Effector memory CD8-positive, alpha-beta T cell (primary cell): Measurements from ENCODE around the gene METRN.

Experiments
- ATAC-seq: fragments of 150-1000 bp; cut with Tn5 transposase; replicated peaks from 2 replicates; pipeline ENCODE4 v1.10.0; 2021; ENCODE audit warnings: mild to moderate bottlenecking, moderate library complexity
- DNase-seq, 3 experiments: peaks; one replicate each; pipeline ENCODE4 v3.0.0; 2021
- H3K27ac Mint-ChIP-seq, 2 donors: one replicate each; pipeline ENCODE4 v1.8.0; 2022; ENCODE audit warnings: mild to moderate bottlenecking in 2 of 2, mixed read lengths in 2 of 2, moderate library complexity in 2 of 2
- H3K27me3 Mint-ChIP-seq, 2 donors: one replicate each; pipeline ENCODE4 v1.8.0; 2022; ENCODE audit warnings: mixed read lengths in 2 of 2
- H3K36me3 Mint-ChIP-seq: one replicate; pipeline ENCODE4 v1.8.0; 2022; ENCODE audit warnings: mild to moderate bottlenecking, moderate library complexity, mixed read lengths; ENCODE audit not compliant: insufficient read depth
- H3K4me1 Mint-ChIP-seq, 2 donors: one replicate each; pipeline ENCODE4 v1.8.0; 2022; ENCODE audit warnings: low read depth in 2 of 2, mixed read lengths in 2 of 2
- H3K4me3 Mint-ChIP-seq, 2 donors: one replicate each; pipeline ENCODE4 v1.8.0; 2022; ENCODE audit warnings: mild to moderate bottlenecking in 2 of 2, mixed read lengths in 2 of 2, moderate library complexity in 2 of 2
- H3K9me3 Mint-ChIP-seq, 2 donors: one replicate each; pipeline ENCODE4 v1.8.0; 2022; ENCODE audit warnings: mixed read lengths in 2 of 2

METRN gene

DNA sequence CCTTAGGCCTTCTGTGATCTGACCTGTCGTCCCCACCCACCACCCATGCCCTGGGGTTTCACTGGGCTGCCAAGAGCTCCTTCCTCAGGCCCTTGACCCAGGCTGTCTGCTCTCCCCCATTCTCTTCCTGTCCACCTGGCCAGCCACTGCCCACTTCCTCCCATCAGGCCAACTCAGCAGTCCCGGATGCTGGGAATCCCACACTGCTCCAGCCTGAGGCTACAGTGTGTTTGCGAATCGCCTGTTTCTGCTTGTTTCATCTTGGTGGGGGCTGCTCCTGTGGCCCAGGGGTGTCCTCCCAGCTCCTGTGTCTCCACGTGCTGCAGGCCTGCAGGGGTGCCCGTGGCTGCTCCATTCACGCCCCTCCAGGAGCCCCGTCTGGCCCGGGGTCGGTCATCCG lies 839 bp upstream of the METRN start:
- H3K27me3 Mint-ChIP-seq: peaks cover 7 to 32% of the 10 kb centered on the region in 2 donors
- peak overlapping the region in 1 of 2 donors; percentile 3 for H3K4me3 Mint-ChIP-seq

DNA sequence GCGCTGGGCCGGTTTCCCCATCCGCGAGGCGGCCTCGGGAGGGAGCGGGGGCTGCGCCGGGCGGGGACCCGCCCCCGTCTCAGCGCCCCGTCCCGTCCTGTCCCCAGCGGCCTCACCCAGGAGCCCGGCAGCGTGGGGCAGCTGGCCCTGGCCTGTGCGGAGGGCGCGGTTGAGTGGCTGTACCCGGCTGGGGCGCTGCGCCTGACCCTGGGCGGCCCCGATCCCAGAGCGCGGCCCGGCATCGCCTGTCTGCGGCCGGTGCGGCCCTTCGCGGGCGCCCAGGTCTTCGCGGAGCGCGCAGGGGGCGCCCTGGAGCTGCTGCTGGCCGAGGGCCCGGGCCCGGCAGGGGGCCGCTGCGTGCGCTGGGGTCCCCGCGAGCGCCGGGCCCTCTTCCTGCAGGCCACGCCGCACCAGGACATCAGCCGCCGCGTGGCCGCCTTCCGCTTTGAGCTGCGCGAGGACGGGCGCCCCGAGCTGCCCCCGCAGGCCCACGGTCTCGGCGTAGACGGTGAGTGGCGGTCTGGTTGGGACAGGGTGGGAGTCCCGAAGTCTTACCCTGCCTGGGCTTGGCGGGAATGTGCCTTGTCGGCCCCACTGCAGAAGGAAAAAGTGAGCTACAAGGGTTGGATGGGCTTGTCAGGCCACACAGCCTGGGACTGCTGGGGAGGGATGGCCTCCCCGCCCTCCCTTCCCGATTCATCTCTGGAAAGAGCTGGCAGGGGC lies 720 bp downstream of the METRN start:
- Mint-ChIP-seq H3K9me3 (no peaks in the 10 kb centered on the region), H3K27me3 (peaks cover 0 to 16% of the 10 kb centered on the region in 2 donors), H3K4me3 (peak overlapping the region; percentile 56 to 65), H3K36me3 (peaks cover 9% of the 10 kb centered on the region), H3K4me1 (peaks cover 15 to 16% of the 10 kb centered on the region in 2 donors), H3K27ac (no peak overlapping the region)
- ATAC-seq (peak; percentile 14), DNase-seq (no peak)

More for the DNA sequence above, 839 bp upstream of the METRN start:
- no peaks in the 10 kb centered on the region for H3K9me3 Mint-ChIP-seq
- peaks cover 2% of the 10 kb centered on the region for H3K36me3 Mint-ChIP-seq
- peaks cover 6 to 8% of the 10 kb centered on the region in 2 donors for H3K4me1 Mint-ChIP-seq
- ATAC-seq (no peak), DNase-seq (no peak)
- H3K27ac Mint-ChIP-seq: no peak overlapping the region

DNA sequence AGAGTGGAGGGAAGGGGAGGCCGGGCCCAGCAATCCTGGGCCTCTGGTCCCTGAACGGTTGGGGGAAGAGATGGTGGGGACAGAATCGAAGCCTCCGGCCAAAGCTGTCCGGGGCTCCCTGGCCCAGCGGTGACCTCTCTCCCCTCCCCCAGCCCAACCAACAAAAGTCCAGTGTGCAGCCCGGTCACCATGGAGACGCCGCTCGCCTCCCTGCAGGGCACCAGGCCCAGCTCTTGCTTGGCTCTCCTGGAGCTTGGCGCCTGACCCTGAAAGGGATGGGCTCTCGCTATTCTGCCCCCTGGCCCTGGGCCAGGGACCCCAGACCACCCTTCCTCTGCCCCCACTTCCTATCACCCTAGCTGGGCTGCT lies 1.3 kb downstream of the METRN start:
- Mint-ChIP-seq H3K27ac (no peak overlapping the region), H3K36me3 (peaks cover 10% of the 10 kb centered on the region), H3K4me3 (peak overlapping the region; percentile 56 to 65)

DNA sequence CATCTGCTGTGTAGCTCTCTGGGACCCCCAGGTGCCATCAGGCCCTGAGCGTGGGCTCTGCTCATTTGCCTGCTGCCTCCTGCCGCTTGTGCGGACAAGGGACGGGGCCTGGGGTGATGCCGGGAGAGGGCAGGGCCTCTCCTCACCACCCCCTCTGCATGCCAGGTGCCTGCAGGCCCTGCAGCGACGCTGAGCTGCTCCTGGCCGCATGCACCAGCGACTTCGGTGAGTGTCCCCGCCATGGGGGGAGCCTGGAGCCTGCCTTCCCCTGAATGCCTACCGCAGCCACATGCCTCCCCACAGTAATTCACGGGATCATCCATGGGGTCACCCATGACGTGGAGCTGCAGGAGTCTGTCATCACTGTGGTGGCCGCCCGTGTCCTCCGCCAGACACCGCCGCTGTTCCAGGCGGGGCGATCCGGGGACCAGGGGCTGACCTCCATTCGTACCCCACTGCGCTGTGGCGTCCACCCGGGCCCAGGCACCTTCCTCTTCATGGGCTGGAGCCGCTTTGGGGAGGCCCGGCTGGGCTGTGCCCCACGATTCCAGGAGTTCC lies 1.9 kb downstream of the METRN start:
- H3K4me1 Mint-ChIP-seq: peaks cover 15 to 17% of the 10 kb centered on the region in 2 donors
- no peaks in the 10 kb centered on the region for H3K9me3 Mint-ChIP-seq
- peaks cover 13% of the 10 kb centered on the region for H3K36me3 Mint-ChIP-seq
- peak overlapping the region; percentile 56 to 65 for H3K4me3 Mint-ChIP-seq
- no peak for ATAC-seq
- H3K27ac Mint-ChIP-seq: no peak overlapping the region
- peaks cover 0 to 8% of the 10 kb centered on the region in 2 donors for H3K27me3 Mint-ChIP-seq
- DNase-seq: no peak

More for the DNA sequence above, 1.3 kb downstream of the METRN start:
- Mint-ChIP-seq H3K9me3 (no peaks in the 10 kb centered on the region), H3K27me3 (peaks cover 0 to 11% of the 10 kb centered on the region in 2 donors), H3K4me1 (peaks cover 15 to 16% of the 10 kb centered on the region in 2 donors)
- ATAC-seq (no peak), DNase-seq (no peak)

DNA sequence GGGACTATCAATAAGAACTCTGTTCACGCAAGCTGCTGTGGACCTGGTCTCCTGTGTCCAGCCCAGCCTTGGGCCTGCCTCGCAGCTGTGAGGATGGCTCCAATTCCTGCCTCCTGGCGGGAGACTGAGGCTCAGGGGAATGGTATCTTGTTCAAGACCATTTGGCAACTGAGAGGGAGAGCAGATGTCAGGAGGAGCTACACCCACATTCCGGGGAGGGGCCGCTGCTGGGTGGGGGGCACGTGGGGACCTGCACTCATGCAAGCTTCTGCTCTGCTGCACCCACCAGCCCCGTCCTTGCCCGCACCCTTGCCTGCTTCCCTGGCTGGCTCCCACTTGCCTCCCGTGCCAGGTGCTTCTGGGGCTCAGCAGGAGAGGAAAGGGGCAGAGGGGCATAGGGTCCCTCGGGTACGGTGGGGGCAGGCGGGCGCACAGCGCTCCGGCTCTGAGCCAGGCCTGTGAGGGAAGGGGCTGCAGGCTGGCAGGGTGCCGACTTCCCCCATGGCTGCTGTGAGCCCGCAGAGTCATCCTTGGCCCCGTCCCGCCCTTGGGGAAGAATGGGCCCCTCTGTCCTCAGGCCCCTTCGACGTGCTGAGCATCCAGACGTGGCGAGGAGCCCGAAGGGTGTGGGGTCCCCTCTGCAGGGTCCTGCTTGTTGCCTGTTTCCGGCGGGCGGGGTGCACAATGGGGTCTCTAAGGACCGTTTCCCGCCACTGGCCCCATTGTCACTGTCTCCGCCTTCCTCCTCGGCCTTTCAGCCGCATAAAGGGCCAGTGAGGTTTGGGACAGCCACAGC lies 2.7 kb downstream of the METRN start:
- no peak overlapping the region for H3K4me3 Mint-ChIP-seq
- no peak for DNase-seq
- peaks cover 17% of the 10 kb centered on the region for H3K36me3 Mint-ChIP-seq
- no peaks in the 10 kb centered on the region for H3K9me3 Mint-ChIP-seq
- peaks cover 0 to 8% of the 10 kb centered on the region in 2 donors for H3K27me3 Mint-ChIP-seq
- ATAC-seq: no peak
- peaks cover 17 to 19% of the 10 kb centered on the region in 2 donors for H3K4me1 Mint-ChIP-seq
- no peak overlapping the region for H3K27ac Mint-ChIP-seq

DNA sequence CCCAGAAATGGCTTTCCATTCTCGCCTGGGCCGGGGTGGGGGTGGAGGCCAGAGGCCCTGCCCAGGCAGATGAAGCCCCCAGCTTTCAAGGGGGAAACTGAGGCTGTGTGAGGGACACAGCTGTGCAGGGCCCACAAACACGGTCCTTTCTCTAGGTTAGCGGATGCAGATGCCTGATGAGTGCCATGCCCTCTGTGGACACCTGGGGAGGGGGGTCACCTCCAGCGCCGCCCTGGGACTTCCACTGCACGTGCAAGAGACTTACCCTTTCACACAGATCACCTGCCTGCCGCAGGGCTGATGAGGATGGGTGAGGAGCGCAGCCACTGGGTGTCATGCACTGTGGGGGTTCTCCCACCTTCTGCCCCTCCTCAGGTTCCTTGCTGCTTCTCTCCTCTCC lies 3.5 kb downstream of the METRN start:
- ATAC-seq (no peak), DNase-seq (no peak)
- Mint-ChIP-seq H3K27ac (no peak overlapping the region), H3K4me3 (no peak overlapping the region), H3K4me1 (peaks cover 18 to 19% of the 10 kb centered on the region in 2 donors), H3K9me3 (no peaks in the 10 kb centered on the region), H3K27me3 (peaks cover 0 to 8% of the 10 kb centered on the region in 2 donors), H3K36me3 (peaks cover 17% of the 10 kb centered on the region)

DNA sequence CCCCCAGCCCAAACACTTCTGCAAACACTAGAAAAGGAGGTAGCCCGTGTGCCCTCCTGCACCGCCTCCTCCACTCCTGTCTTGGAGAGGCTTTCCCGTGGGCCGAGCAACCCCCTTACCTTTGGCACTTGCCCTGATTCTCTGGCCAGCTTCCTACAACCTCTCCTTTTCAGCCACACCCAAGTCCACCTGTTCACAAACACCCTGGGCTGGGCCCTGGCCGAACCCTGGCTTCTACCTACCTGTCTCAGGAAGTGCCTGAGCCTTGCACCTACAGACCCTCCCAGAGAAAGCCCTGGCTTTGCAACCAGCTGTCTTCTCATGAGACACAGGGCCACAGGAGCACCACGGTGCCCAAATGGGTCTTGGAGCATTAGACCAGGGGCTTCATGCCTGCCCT lies 4.0 kb downstream of the METRN start:
- ATAC-seq (no peak), DNase-seq (no peak)
- H3K36me3 Mint-ChIP-seq: peaks cover 15% of the 10 kb centered on the region
- no peaks in the 10 kb centered on the region for H3K9me3 Mint-ChIP-seq
- H3K27me3 Mint-ChIP-seq: peaks cover 0 to 8% of the 10 kb centered on the region in 2 donors
- H3K4me1 Mint-ChIP-seq: peaks cover 18 to 19% of the 10 kb centered on the region in 2 donors
- peak overlapping the region in 1 of 2 donors; percentile 68 for H3K27ac Mint-ChIP-seq
- peak overlapping the region; percentile 84 to 85 for H3K4me3 Mint-ChIP-seq

DNA sequence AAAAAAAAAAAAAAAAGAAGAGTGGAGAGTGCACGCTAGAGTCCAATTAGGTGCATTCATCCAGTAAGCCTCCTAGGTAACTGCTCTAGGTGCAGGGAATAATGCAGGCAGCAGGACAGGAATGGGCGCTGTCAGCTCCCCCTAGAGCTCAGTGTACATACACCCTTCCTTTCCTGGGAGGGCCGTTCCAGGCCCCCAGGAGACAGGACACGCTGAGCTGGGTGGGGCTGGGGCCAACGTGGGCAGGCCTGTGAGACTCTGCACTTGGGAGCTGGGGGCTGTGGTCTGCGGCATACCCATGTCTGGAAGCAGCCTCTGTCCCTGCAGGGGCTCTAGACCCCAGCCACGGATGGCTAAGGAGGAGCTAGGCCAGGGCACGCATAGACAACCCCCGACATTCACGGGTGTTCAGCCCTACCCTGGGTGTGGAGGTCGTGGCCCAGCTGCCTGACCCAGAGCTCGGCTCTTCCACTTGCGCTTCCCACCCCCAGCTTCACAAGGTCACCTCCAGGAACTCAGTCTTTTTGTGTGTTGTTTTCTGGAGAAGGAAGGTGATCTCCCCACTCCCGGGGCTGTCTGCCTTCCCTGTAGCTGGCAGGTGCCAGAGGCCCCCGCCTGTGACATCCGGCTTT lies 5.0 kb downstream of the METRN start:
- Mint-ChIP-seq H3K36me3 (peaks cover 18% of the 10 kb centered on the region), H3K9me3 (no peaks in the 10 kb centered on the region), H3K27me3 (peaks cover 0 to 8% of the 10 kb centered on the region in 2 donors), H3K27ac (peak overlapping the region; percentile 69 to 71), H3K4me3 (peak overlapping the region; percentile 84 to 85), H3K4me1 (peaks cover 18 to 19% of the 10 kb centered on the region in 2 donors)
- ATAC-seq: no peak
- DNase-seq: no peak

DNA sequence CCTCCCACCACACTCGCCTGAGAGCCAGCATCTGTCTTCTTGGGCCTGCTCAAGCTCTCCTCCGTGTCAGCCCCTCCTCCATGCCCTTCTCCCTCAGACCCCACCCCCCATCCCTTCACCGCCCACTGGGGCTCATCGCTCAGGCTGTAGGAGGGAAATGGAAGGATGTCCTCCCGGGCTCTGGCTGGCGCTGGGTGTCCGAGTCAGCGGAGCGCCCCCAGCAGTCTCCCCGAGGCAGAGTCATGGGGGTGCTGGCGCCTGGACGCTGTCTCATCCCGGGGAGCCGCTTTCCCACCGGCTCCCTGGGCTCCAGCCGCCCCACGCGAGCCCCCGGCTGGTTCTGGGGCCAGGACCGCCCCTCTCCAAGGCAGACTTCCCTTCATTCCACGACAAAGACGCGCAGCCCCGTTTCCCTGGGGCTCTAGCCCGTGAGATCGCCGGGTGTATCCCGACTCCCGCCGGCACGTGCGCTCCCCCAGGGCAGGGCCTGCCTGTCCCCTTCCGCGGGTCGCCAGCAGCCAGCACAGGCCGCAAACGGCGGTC lies 5.6 kb downstream of the METRN start:
- H3K27me3 Mint-ChIP-seq: peaks cover 0 to 8% of the 10 kb centered on the region in 2 donors
- ATAC-seq: peak; percentile 5
- peaks cover 19 to 22% of the 10 kb centered on the region in 2 donors for H3K4me1 Mint-ChIP-seq
- peak overlapping the region; percentile 69 to 71 for H3K27ac Mint-ChIP-seq
- H3K4me3 Mint-ChIP-seq: peak overlapping the region; percentile 84 to 85
- peaks cover 18% of the 10 kb centered on the region for H3K36me3 Mint-ChIP-seq
- DNase-seq: no peak
- H3K9me3 Mint-ChIP-seq: no peaks in the 10 kb centered on the region

DNA sequence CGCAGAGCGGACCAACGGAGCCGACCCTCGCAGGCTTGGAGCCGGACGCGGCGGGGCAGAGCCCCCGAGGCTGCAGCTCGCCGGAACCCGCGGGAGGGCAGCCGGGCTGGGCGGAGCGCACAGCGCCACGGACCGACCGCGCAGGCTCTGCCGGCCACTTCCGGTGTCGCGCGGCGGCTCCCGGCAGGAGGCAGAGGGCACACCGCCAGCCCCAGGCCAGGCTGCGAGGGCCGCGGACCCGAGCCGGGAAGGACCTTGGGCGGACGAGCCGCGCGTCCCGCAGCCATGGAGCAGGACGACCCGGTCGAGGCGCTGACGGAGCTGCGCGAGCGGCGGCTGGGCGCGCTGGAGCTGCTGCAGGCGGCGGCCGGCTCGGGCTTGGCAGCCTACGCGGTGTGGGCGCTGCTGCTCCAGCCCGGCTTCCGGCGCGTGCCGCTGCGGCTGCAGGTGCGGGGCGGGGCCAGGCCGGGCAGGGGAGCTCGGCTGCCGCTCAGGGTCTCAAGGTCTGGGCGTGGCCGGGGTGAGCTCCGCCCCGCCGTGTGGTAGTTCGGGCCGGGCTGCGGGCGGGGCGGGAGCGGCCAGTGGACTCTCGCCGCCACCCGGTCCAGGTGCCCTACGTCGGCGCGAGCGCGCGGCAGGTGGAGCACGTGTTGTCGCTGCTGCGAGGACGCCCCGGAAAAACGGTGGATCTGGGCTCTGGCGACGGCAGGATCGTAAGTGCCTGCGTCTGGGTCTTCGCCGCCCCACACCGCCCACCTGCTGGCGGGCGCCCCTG lies 6.3 kb downstream of the METRN start, which contains the start of gene ANTKMT:
TSS of gene ANTKMT (plus strand) at position 157 of the 775 bp plus-strand sequence. CDS start at position 286, 129 bp downstream.
- peak within 1 kb of the TSS; percentile 84 to 85 for H3K4me3 Mint-ChIP-seq
- H3K4me1 Mint-ChIP-seq: peaks cover 19 to 22% of the 10 kb centered on the region in 2 donors
- no peaks in the 10 kb centered on the region for H3K9me3 Mint-ChIP-seq
- peaks cover 0 to 5% of the 10 kb centered on the region in 2 donors for H3K27me3 Mint-ChIP-seq
- ATAC-seq: peak; percentile 75
- peak within 1 kb of the TSS; percentile 69 to 83 for H3K27ac Mint-ChIP-seq
- DNase-seq: peak; percentile 67 to 79 (median 73)
- peaks cover 18% of the 10 kb centered on the region for H3K36me3 Mint-ChIP-seq

DNA sequence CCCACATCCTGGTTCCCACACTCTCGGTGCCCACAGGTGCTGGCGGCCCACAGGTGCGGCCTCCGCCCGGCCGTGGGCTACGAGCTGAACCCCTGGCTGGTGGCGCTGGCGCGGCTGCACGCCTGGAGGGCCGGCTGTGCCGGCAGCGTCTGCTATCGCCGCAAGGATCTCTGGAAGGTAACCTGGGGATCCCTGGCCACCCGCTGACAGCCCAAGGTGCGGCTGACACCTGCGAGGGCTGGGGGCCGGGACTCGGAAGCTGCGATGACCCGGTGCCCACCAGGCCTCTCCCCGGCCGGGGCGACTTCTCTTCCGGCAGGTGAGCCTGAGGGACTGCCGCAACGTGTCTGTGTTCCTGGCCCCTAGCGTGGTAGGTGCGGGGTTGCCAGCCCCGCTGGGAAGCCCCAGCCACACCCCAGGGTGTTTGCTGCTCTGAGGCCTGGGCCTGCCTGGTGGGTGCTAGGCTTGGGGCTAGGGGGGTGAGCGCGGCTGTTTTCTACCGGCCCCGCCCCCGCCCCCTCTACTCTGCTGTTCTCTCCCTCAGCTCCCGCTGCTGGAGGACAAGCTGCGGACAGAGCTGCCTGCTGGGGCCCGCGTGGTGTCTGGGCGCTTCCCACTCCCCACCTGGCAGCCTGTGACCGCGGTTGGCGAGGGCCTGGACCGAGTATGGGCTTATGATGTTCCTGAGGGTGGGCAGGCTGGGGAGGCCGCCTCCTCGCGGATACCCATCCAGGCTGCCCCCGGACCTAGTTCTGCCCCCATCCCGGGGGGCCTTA lies 7.0 kb downstream of the METRN start:
- peak overlapping the region; percentile 49 to 83 for H3K27ac Mint-ChIP-seq
- no peaks in the 10 kb centered on the region for H3K9me3 Mint-ChIP-seq
- peaks cover 15 to 19% of the 10 kb centered on the region in 2 donors for H3K4me1 Mint-ChIP-seq
- H3K36me3 Mint-ChIP-seq: peaks cover 22% of the 10 kb centered on the region
- peak overlapping the region; percentile 79 to 81 for H3K4me3 Mint-ChIP-seq
- ATAC-seq (peak; percentile 47), DNase-seq (peak in 2 of 3 experiments; percentile 43 to 44)
- no peaks in the 10 kb centered on the region for H3K27me3 Mint-ChIP-seq
